Tibial artery (tissue), 4 donors: ENCODE measurements around the gene ZNF514.

ENCODE experiments used
- DNase-seq, 2 donors: peaks; one replicate each; pipeline ENCODE4 v3.0.0-alpha.2; 2019
- H3K27ac ChIP-seq, 2 donors: fragments of 200-600 bp; sonication (generic) in 1 of 2; 1 replicate in 1 of 2; 2 replicates in 1 of 2; pipeline ENCODE4 v1.5.1; 2018 to 2019; ENCODE audit warnings: mild to moderate bottlenecking in 1 of 2
- H3K27me3 ChIP-seq, 2 donors: fragments of 200-600 bp; sonication (generic) in 1 of 2; one replicate each; pipeline versions ENCODE4 v1.5.1 to v1.6.0; 2016 to 2019
- H3K36me3 ChIP-seq, 3 donors: fragments of 200-600 bp; sonication (generic) in 2 of 3; one replicate each; pipeline ENCODE4 v1.5.1; 2016 to 2019; ENCODE audit warnings: mild to moderate bottlenecking in 2 of 3
- H3K4me1 ChIP-seq, 4 donors: fragments of 200-600 bp; sonication (generic) in 2 of 4; 1 replicate in 3 of 4; 2 replicates in 1 of 4; pipeline ENCODE4 v1.5.1; 2016 to 2019
- H3K4me3 ChIP-seq, 2 donors: fragments of 200-600 bp; sonication (generic) in 1 of 2; 1 replicate in 1 of 2; 2 replicates in 1 of 2; pipeline ENCODE4 v1.5.1; 2018 to 2019; ENCODE audit warnings: mild to moderate bottlenecking in 2 of 2
- H3K9me3 ChIP-seq, 3 donors: fragments of 200-600 bp; sonication (generic) in 1 of 3; one replicate each; pipeline ENCODE4 v1.5.1; 2016 to 2019
- CTCF ChIP-seq, 2 experiments: fragments of 200-600 bp in 1 of 2; fragments of 450-650 bp in 1 of 2; IDR thresholded peaks; one replicate each; pipeline ENCODE4 v1.5.1; 2017 to 2019; ENCODE audit warnings: antibody characterized with exemption in 2 of 2, mild to moderate bottlenecking in 1 of 2, moderate library complexity in 1 of 2
- intact Hi-C: fragments of 100-400 bp; cut with DNase I; formaldehyde crosslinking; loops from one replicate; pipeline ENCODE4 v1.15.0; 2023; ENCODE audit warnings: low total_unique reads

The ZNF514 gene

GRCh38 chr2:95174031-95174542, 14.4 kb upstream of the ZNF514 start:
- Histone ChIP-seq H3K27ac (no peak overlapping the region), H3K9me3 (no peaks in the 10 kb centered on the region), H3K4me1 (no peaks in the 10 kb centered on the region), H3K36me3 (peaks cover 17 to 25% (median 24%) of the 10 kb centered on the region in 3 donors), H3K27me3 (no peaks in the 10 kb centered on the region), H3K4me3 (no peak overlapping the region)
- DNase-seq = no peak
- intact Hi-C loops = no loop called here
- TF ChIP-seq CTCF (IDR thresholded peaks at IDR 0.05) = no peak

GRCh38 chr2:95171902-95172301, 12.3 kb upstream of the ZNF514 start:
- Histone ChIP-seq H3K4me1 (peaks cover 0 to under 1% (median under 1%) of the 10 kb centered on the region in 4 donors), H3K36me3 (peaks cover 6 to 9% (median 7%) of the 10 kb centered on the region in 3 donors), H3K4me3 (no peak overlapping the region), H3K27ac (no peak overlapping the region), H3K9me3 (no peaks in the 10 kb centered on the region), H3K27me3 (no peaks in the 10 kb centered on the region)
- intact Hi-C loops = no loop called here
- DNase-seq = no peak
- no peak for TF ChIP-seq CTCF (IDR thresholded peaks at IDR 0.05)

GRCh38 chr2:95166065-95166763, 6.6 kb upstream of the ZNF514 start:
- Histone ChIP-seq H3K36me3 (no peaks in the 10 kb centered on the region), H3K4me1 (peaks cover 0 to 26% (median 15%) of the 10 kb centered on the region in 4 donors), H3K9me3 (no peaks in the 10 kb centered on the region), H3K27me3 (no peaks in the 10 kb centered on the region), H3K4me3 (peak overlapping the region; percentile 66 to 69), H3K27ac (peak overlapping the region; percentile 83 to 87)
- no peak for TF ChIP-seq CTCF (IDR thresholded peaks at IDR 0.05)
- intact Hi-C loops = no loop called here
- DNase-seq = no peak

GRCh38 chr2:95165371-95166064, 5.9 kb upstream of the ZNF514 start, which contains the start of gene ZNF2:
ZNF2 (plus strand) TSS chr2:95165809; CDS start chr2:95176227, 10,418 bp downstream.
- Histone ChIP-seq H3K36me3 (no peaks in the 10 kb centered on the region), H3K27ac (peak within 1 kb of the TSS; percentile 83 to 87), H3K4me1 (peaks cover 0 to 26% (median 15%) of the 10 kb centered on the region in 4 donors), H3K9me3 (no peaks in the 10 kb centered on the region), H3K27me3 (no peaks in the 10 kb centered on the region), H3K4me3 (peak within 1 kb of the TSS; percentile 66 to 69)
- intact Hi-C loops = no loop called here
- TF ChIP-seq CTCF (IDR thresholded peaks at IDR 0.05) = no peak
- DNase-seq = peak; percentile 98

- Histone ChIP-seq H3K4me3 (peak overlapping the region; percentile 66 to 69), H3K9me3 (no peaks in the 10 kb centered on the region), H3K36me3 (no peaks in the 10 kb centered on the region), H3K27me3 (no peaks in the 10 kb centered on the region), H3K4me1 (peaks cover 0 to 26% (median 15%) of the 10 kb centered on the region in 4 donors), H3K27ac (peak overlapping the region; percentile 83 to 87)
- DNase-seq = no peak
- TF ChIP-seq CTCF (IDR thresholded peaks at IDR 0.05) = no peak
- intact Hi-C loops = no loop called here
Observed at GRCh38 chr2:95165030-95165370, 5.4 kb upstream of the ZNF514 start.
